ENCODE measurements around the gene DDA1. TPM values are rescaled to one million over a fixed set of nuclear protein-coding genes. Genes with fewer than 3 reads are reported as not detected.

The DDA1 gene
- total and polyA plus RNA-seq, 9 of the 15 experiments (the other 6 are each of a cell fraction or from before 2014, with no cell fraction given), result 1.4 to 83.8 (median 33.8) TPM

- TF ChIP-seq PBX2 (CRISPR knock-in tag; IDR thresholded peaks at IDR 0.05; ENCODE audit: low read depth) (no peak), PBX2 (tag; conservative IDR thresholded peaks at IDR 0.05; ENCODE audit: low read depth) (no peak; the same call in 1 of the 2 replicates), THRB (CRISPR knock-in tag; conservative IDR thresholded peaks at IDR 0.05) (0 out of 2 replicates have a peak, but pooled peaks have one; percentile 80), FOXO4 (CRISPR knock-in tag; IDR thresholded peaks at IDR 0.05) (no peak), USF1 (CRISPR knock-in tag; IDR thresholded peaks at IDR 0.05) (peak; percentile 42), SAFB2 (IDR thresholded peaks at IDR 0.05; ENCODE audit: borderline replicate concordance, low read depth, low read length, severe bottlenecking) (no peak), ELF4 (CRISPR knock-in tag; IDR thresholded peaks at IDR 0.05) (peak; percentile 53; the same call in 1 of the 2 replicates), TCF3 (CRISPR knock-in tag; IDR thresholded peaks at IDR 0.05) (peak; percentile 28; the same call in 1 of the 2 replicates), TGIF2 (CRISPR knock-in tag; IDR thresholded peaks at IDR 0.05) (0 out of 2 replicates have a peak, but pooled peaks have one; percentile 83), PYGO2 (tag; IDR thresholded peaks at IDR 0.05) (no peak), NR3C1 (CRISPR knock-in tag; IDR thresholded peaks at IDR 0.05) (no peak), RBM14 (IDR thresholded peaks at IDR 0.05; ENCODE audit: borderline replicate concordance, insufficient read depth, low read depth, low read length) (no peak), MXD1 (CRISPR knock-in tag; IDR thresholded peaks at IDR 0.05; ENCODE audit: borderline replicate concordance, poor library complexity, severe bottlenecking) (no peak), SNRNP70 (optimal IDR thresholded peaks at IDR 0.05; ENCODE audit: low read depth, low read length) (no peak), ESRRA (IDR thresholded peaks at IDR 0.05; ENCODE audit: borderline replicate concordance, low read depth) (peak; percentile 100), U2AF1 (optimal IDR thresholded peaks at IDR 0.05; ENCODE audit: low read depth, low read length) (no peak), ELF1 (tag; IDR thresholded peaks at IDR 0.05) (no peak), CBFB (CRISPR knock-in tag; IDR thresholded peaks at IDR 0.05) (peak; percentile 96), TAF7 (tag; IDR thresholded peaks at IDR 0.05) (no peak), GATAD2B (IDR thresholded peaks at IDR 0.05; ENCODE audit: borderline replicate concordance) (no peak), ZNF3 (CRISPR knock-in tag; IDR thresholded peaks at IDR 0.05) (no peak)
Observed at GRCh38 chr19:17333611-17334413, 24.4 kb downstream of the DDA1 start (continued).

All from K562 (cell line).